ENCODE data around the gene VPS35. TPM values are rescaled to one million over a fixed set of nuclear protein-coding genes. Genes with fewer than 3 reads are reported as not detected.

The VPS35 gene
- total RNA-seq, 6 donors from 2014 or later: 25.0 to 93.0 (median 63.5) TPM

GRCh38 chr16:46613352-46613751, 75.6 kb downstream of the VPS35 start:
- WGBS, 2 donors: 68 to 86% methylated on average over 2 of the region's 2 CpGs
- Histone ChIP-seq H3K27ac (no peak overlapping the region), H3K4me1 (no peaks in the 10 kb centered on the region), H3K4me3 (no peak overlapping the region), H3K27me3 (no peaks in the 10 kb centered on the region), H3K9me3 (no peaks in the 10 kb centered on the region), H3K36me3 (no peaks in the 10 kb centered on the region)
- TF ChIP-seq POLR2AphosphoS5 (IDR thresholded peaks at IDR 0.05) (no peak), POLR2A (IDR thresholded peaks at IDR 0.05) (no peak), EP300 (IDR thresholded peaks at IDR 0.05) (no peak), CTCF (IDR thresholded peaks at IDR 0.05) (no peak)
- no peak for ATAC-seq (ENCODE audit: low FRiP score in 2 of 2)
- DNase-seq: no peak

- H3K4me1 ChIP-seq: no peaks in the 10 kb centered on the region
- WGBS, 2 donors: 59 to 64% methylated on average over 3 of the region's 3 CpGs
- no peaks in the 10 kb centered on the region for H3K9me3 ChIP-seq
- no peaks in the 10 kb centered on the region for H3K27me3 ChIP-seq
- TF ChIP-seq CTCF (IDR thresholded peaks at IDR 0.05) (no peak), POLR2AphosphoS5 (IDR thresholded peaks at IDR 0.05) (no peak), POLR2A (IDR thresholded peaks at IDR 0.05) (no peak), EP300 (IDR thresholded peaks at IDR 0.05) (no peak)
- H3K36me3 ChIP-seq: no peaks in the 10 kb centered on the region
- no peak for DNase-seq
- no peak overlapping the region for H3K27ac ChIP-seq
- ATAC-seq (ENCODE audit: low FRiP score in 2 of 2): no peak
- H3K4me3 ChIP-seq: no peak overlapping the region
These were observed 76.9 kb downstream of the VPS35 start for GRCh38 chr16:46612121-46612520.

- peak in 1 of 2 donors; percentile 55 for ATAC-seq (ENCODE audit: low FRiP score in 2 of 2)
- Histone ChIP-seq H3K36me3 (no peaks in the 10 kb centered on the region), H3K27me3 (no peaks in the 10 kb centered on the region), H3K4me1 (no peaks in the 10 kb centered on the region), H3K4me3 (no peak overlapping the region), H3K9me3 (no peaks in the 10 kb centered on the region), H3K27ac (no peak overlapping the region)
- TF ChIP-seq POLR2AphosphoS5 (IDR thresholded peaks at IDR 0.05) (no peak), CTCF (IDR thresholded peaks at IDR 0.05) (peak in 5 of 6 experiments; percentile 10 to 37 (median 21))
- DNase-seq: no peak
- 59 to 77% methylated on average over 1 of the region's 1 CpG for WGBS, 2 donors
These were observed 81.4 kb downstream of the VPS35 start for GRCh38 chr16:46607529-46607928.

GRCh38 chr16:46606231-46606630, 82.7 kb downstream of the VPS35 start:
- H3K36me3 ChIP-seq: no peaks in the 10 kb centered on the region
- H3K27ac ChIP-seq: no peak overlapping the region
- no peak for ATAC-seq (ENCODE audit: low FRiP score in 2 of 2)
- no peak overlapping the region for H3K4me3 ChIP-seq
- no peak for DNase-seq
- no peak for TF ChIP-seq POLR2AphosphoS5 (IDR thresholded peaks at IDR 0.05)
- no peak for TF ChIP-seq CTCF (IDR thresholded peaks at IDR 0.05)
- no peak for TF ChIP-seq POLR2A (IDR thresholded peaks at IDR 0.05)
- no peak for TF ChIP-seq EP300 (IDR thresholded peaks at IDR 0.05)
- WGBS, 2 donors: 93 to 96% methylated on average over 5 of the region's 5 CpGs
- H3K27me3 ChIP-seq: no peaks in the 10 kb centered on the region
- no peaks in the 10 kb centered on the region for H3K9me3 ChIP-seq
- H3K4me1 ChIP-seq: no peaks in the 10 kb centered on the region

Other genes starting within 250 kb of the VPS35 start
- 10 to 100 TPM in 1 of 6 donors, 1 to 10 TPM in 4, under 1 TPM in 1; 0.89 to 12.1 (median 1.6) TPM for gene SHCBP1, start 67.8 kb downstream of the VPS35 start, total RNA-seq
- 1 to 10 TPM; 1.4 to 4.3 (median 1.9) TPM for gene ORC6, start 481 bp upstream of the VPS35 start, total RNA-seq
- 1 to 10 TPM in 3 of 6 donors, under 1 TPM in 3; 0.11 to 4.2 (median 1.1) TPM for gene MYLK3, start 59.2 kb upstream of the VPS35 start, total RNA-seq
- gene C16orf87, start 142.0 kb upstream of the VPS35 start, total RNA-seq: 1 to 10 TPM; 4.2 to 9.5 (median 6.2) TPM
- gene GPT2, start 195.2 kb upstream of the VPS35 start, total RNA-seq: 10 to 100 TPM in 1 of 6 donors, 1 to 10 TPM in 5; 2.9 to 19.9 (median 6.3) TPM

Measured in upper lobe of left lung (tissue), 6 donors.